Parathyroid adenoma (tissue), 2 donors: ENCODE data around the gene DNM3.

Source experiments
- H2AFZ ChIP-seq: fragments of 300-600 bp; sonication (generic); one replicate; pipeline ENCODE4 v1.7.0; 2017; ENCODE audit warnings: antibody characterized with exemption, mild to moderate bottlenecking
- H3K27ac ChIP-seq: fragments of 300-600 bp; sonication (generic); one replicate; pipeline ENCODE4 v1.7.0; 2017
- H3K27me3 ChIP-seq: fragments of 300-600 bp; sonication (generic); one replicate; pipeline ENCODE4 v1.7.0; 2017; ENCODE audit warnings: low read length; ENCODE audit not compliant: control insufficient read depth, insufficient read depth
- H3K36me3 ChIP-seq: fragments of 300-600 bp; sonication (generic); one replicate; pipeline ENCODE4 v1.7.0; 2017; ENCODE audit warnings: low read length; ENCODE audit not compliant: control insufficient read depth, insufficient read depth
- H3K4me1 ChIP-seq: fragments of 300-600 bp; sonication (generic); one replicate; pipeline ENCODE4 v1.7.0; 2017; ENCODE audit warnings: control low read depth
- H3K4me2 ChIP-seq: fragments of 300-600 bp; sonication (generic); one replicate; pipeline ENCODE4 v1.7.0; 2017; ENCODE audit warnings: low read length
- H3K4me3 ChIP-seq: fragments of 300-600 bp; sonication (generic); one replicate; pipeline ENCODE4 v1.7.0; 2017; ENCODE audit warnings: low read depth, low read length
- H3K79me2 ChIP-seq: fragments of 300-600 bp; sonication (generic); one replicate; pipeline ENCODE4 v1.7.0; 2017; ENCODE audit warnings: control low read depth
- H3K9ac ChIP-seq: fragments of 300-600 bp; sonication (generic); one replicate; pipeline ENCODE4 v1.7.0; 2017; ENCODE audit warnings: mild to moderate bottlenecking
- H3K9me3 ChIP-seq: fragments of 300-600 bp; sonication (generic); one replicate; pipeline ENCODE4 v1.7.0; 2017; ENCODE audit warnings: low read length; ENCODE audit not compliant: control insufficient read depth
- CTCF ChIP-seq: fragments of 300-600 bp; sonication (generic); IDR thresholded peaks from one replicate; pipeline ENCODE4 v1.7.0; 2017; ENCODE audit warnings: antibody characterized with exemption, mild to moderate bottlenecking
- donor health status: primary hyperparathyroidism.

Gene DNM3

GRCh38 chr1:172410027-172410426 lies 568.7 kb downstream of the DNM3 start:
- no peak overlapping the region for H3K4me2 ChIP-seq
- H3K9ac ChIP-seq = no peak overlapping the region
- H3K4me3 ChIP-seq = no peak overlapping the region
- no peak overlapping the region for H2AFZ ChIP-seq
- TF ChIP-seq CTCF = no peak
- H3K79me2 ChIP-seq = no peaks in the 10 kb centered on the region
- H3K9me3 ChIP-seq = no peaks in the 10 kb centered on the region
- no peaks in the 10 kb centered on the region for H3K4me1 ChIP-seq
- no peak overlapping the region for H3K27ac ChIP-seq
- H3K27me3 ChIP-seq = no peaks in the 10 kb centered on the region
- H3K36me3 ChIP-seq = no peaks in the 10 kb centered on the region

- no peaks in the 10 kb centered on the region for H3K79me2 ChIP-seq
- H3K27ac ChIP-seq = no peak overlapping the region
- H3K36me3 ChIP-seq = no peaks in the 10 kb centered on the region
- no peak overlapping the region for H2AFZ ChIP-seq
- H3K9me3 ChIP-seq = no peaks in the 10 kb centered on the region
- H3K27me3 ChIP-seq = no peaks in the 10 kb centered on the region
- TF ChIP-seq CTCF = no peak
- no peaks in the 10 kb centered on the region for H3K4me1 ChIP-seq
- no peak overlapping the region for H3K4me3 ChIP-seq
- H3K9ac ChIP-seq = no peak overlapping the region
- H3K4me2 ChIP-seq = no peak overlapping the region
Observed at GRCh38 chr1:172411791-172412338, 570.6 kb downstream of the DNM3 start.

- H2AFZ ChIP-seq = no peak overlapping the region
- H3K9ac ChIP-seq = no peak overlapping the region
- TF ChIP-seq CTCF = no peak
- no peaks in the 10 kb centered on the region for H3K9me3 ChIP-seq
- no peaks in the 10 kb centered on the region for H3K79me2 ChIP-seq
- no peaks in the 10 kb centered on the region for H3K36me3 ChIP-seq
- H3K27me3 ChIP-seq = no peaks in the 10 kb centered on the region
- H3K4me2 ChIP-seq = no peak overlapping the region
- no peak overlapping the region for H3K27ac ChIP-seq
- H3K4me1 ChIP-seq = no peaks in the 10 kb centered on the region
- H3K4me3 ChIP-seq = no peak overlapping the region
Observed at GRCh38 chr1:172414331-172414730, 573.0 kb downstream of the DNM3 start.

- Histone ChIP-seq H3K36me3 (no peaks in the 10 kb centered on the region), H3K27me3 (no peaks in the 10 kb centered on the region), H3K79me2 (no peaks in the 10 kb centered on the region), H3K9me3 (no peaks in the 10 kb centered on the region), H2AFZ (no peak overlapping the region), H3K27ac (no peak overlapping the region), H3K4me3 (no peak overlapping the region), H3K4me2 (no peak overlapping the region), H3K9ac (no peak overlapping the region), H3K4me1 (no peaks in the 10 kb centered on the region)
- no peak for TF ChIP-seq CTCF
Observed at GRCh38 chr1:172416496-172417035, 575.3 kb downstream of the DNM3 start.

GRCh38 chr1:172417557-172417956 lies 576.3 kb downstream of the DNM3 start:
- Histone ChIP-seq H3K9ac (no peak overlapping the region), H3K27ac (no peak overlapping the region), H3K27me3 (no peaks in the 10 kb centered on the region), H3K4me1 (no peaks in the 10 kb centered on the region), H3K4me2 (no peak overlapping the region), H3K9me3 (no peaks in the 10 kb centered on the region), H3K4me3 (no peak overlapping the region), H3K36me3 (no peaks in the 10 kb centered on the region), H3K79me2 (no peaks in the 10 kb centered on the region), H2AFZ (no peak overlapping the region)
- TF ChIP-seq CTCF = no peak
